Caco-2 (cell line): ENCODE data around the gene C9orf78. TPM values are rescaled to one million over a fixed set of nuclear protein-coding genes. Genes with fewer than 3 reads are reported as not detected.
A peak's percentile ranks its signal among the peaks of the same experiment; 100 is the strongest.

ENCODE experiments used
- BruUV-seq: library from RNA; stranded (reverse); fragments of 400-500 nt; replicated peaks from 2 replicates; lab custom pipeline; 2021; lab: Mats Ljungman, UMichigan
- CTCF ChIA-PET: fragments of 300-600 bp; sonication (Branson Sonifier 250); formaldehyde crosslinking; loops from one replicate; lab custom pipeline; 2022; ENCODE audit warnings: antibody characterized with exemption; lab: Charles Lee
- POLR2A ChIA-PET: fragments of 300-600 bp; sonication (Branson Sonifier 250); formaldehyde crosslinking; loops from one replicate; lab custom pipeline; 2022; ENCODE audit warnings: antibody characterized with exemption; lab: Charles Lee
- DNase-seq, 2 experiments: peaks; one replicate each; pipeline versions ENCODE4 v3.0.0 to v3.0.0-alpha.2; 2020 to 2022
- H3K27me3 ChIP-seq: replicated peaks from 2 replicates; pipeline ENCODE4 v1.6.0; 2011; ENCODE audit warnings: low read length; ENCODE audit not compliant: control insufficient read depth, insufficient read depth
- H3K36me3 ChIP-seq: 2 replicates; pipeline ENCODE4 v1.5.1; 2011; ENCODE audit warnings: low read length; ENCODE audit not compliant: control insufficient read depth, insufficient read depth
- H3K4me1 ChIP-seq: fragments of 250-450 bp; sonication (Bioruptor Pico); 2 replicates; pipeline ENCODE4 v1.5.1; 2020; ENCODE audit warnings: mild to moderate bottlenecking
- H3K4me3 ChIP-seq: 2 replicates; pipeline ENCODE4 v1.5.1; 2011; ENCODE audit warnings: low read depth, mild to moderate bottlenecking, control low read depth, low read length
- H3K9me3 ChIP-seq: fragments of 250-450 bp; sonication (Bioruptor Pico); 2 replicates; pipeline ENCODE4 v1.5.1; 2020; ENCODE audit warnings: mild to moderate bottlenecking, moderate library complexity
- H3K27ac Mint-ChIP-seq: one replicate; pipeline ENCODE4 v1.8.0; 2022; ENCODE audit warnings: mixed read lengths; ENCODE audit not compliant: unreplicated experiment
- H3K27me3 Mint-ChIP-seq: one replicate; pipeline ENCODE4 v1.8.0; 2022; ENCODE audit warnings: mixed read lengths; ENCODE audit not compliant: insufficient read depth, unreplicated experiment
- H3K36me3 Mint-ChIP-seq: one replicate; pipeline ENCODE4 v1.8.0; 2022; ENCODE audit warnings: mild to moderate bottlenecking, mixed read lengths; ENCODE audit not compliant: insufficient read depth, unreplicated experiment
- H3K4me1 Mint-ChIP-seq: one replicate; pipeline ENCODE4 v1.8.0; 2022; ENCODE audit warnings: low read depth, mixed read lengths; ENCODE audit not compliant: unreplicated experiment
- H3K4me3 Mint-ChIP-seq: one replicate; pipeline ENCODE4 v1.8.0; 2022; ENCODE audit warnings: mild to moderate bottlenecking, moderate library complexity, mixed read lengths; ENCODE audit not compliant: unreplicated experiment
- H3K9me3 Mint-ChIP-seq: one replicate; pipeline ENCODE4 v1.8.0; 2022; ENCODE audit warnings: mixed read lengths; ENCODE audit not compliant: unreplicated experiment
- CTCF ChIP-seq, 2 experiments: fragments of 200-600 bp in 1 of 2; IDR thresholded peaks; 1 replicate in 1 of 2; 2 replicates in 1 of 2; pipeline versions ENCODE4 v1.5.1 to v1.8.0; 2011 to 2022; ENCODE audit warnings: antibody characterized with exemption in 1 of 2, control low read depth in 1 of 2, inconsistent platforms in 1 of 2, low read depth in 1 of 2, low read length in 1 of 2, mild to moderate bottlenecking in 1 of 2, moderate library complexity in 1 of 2; ENCODE audit not compliant: insufficient read depth in 1 of 2, severe bottlenecking in 1 of 2, unreplicated experiment in 1 of 2
- intact Hi-C: fragments of 100-400 bp; cut with micrococcal nuclease; formaldehyde crosslinking; loops from one replicate; pipeline ENCODE4 v1.10.0; 2022; ENCODE audit not compliant: unreplicated experiment
- total RNA-seq: library from RNA; stranded (reverse); gene quantifications from 2 replicates; pipeline ENCODE4 v1.2.3, GENCODE V29; 2022

C9orf78 gene
- total RNA-seq, 1 experiment from 2014 or later, result 44.1 TPM

- DNase-seq, result no peak
- H3K27ac Mint-ChIP-seq, result no peak overlapping the region
- BruUV-seq, result no TSS peak
- H3K27me3 ChIP-seq, result no peaks in the 10 kb centered on the region
- H3K4me3 Mint-ChIP-seq, result no peak overlapping the region
- ChIA-PET POLR2A (no interaction called here), CTCF (no interaction called here)
- TF ChIP-seq CTCF (IDR thresholded peaks at IDR 0.05; ENCODE audit: insufficient read depth in 1 of 2, low read depth in 1 of 2, low read length in 1 of 2, severe bottlenecking in 1 of 2, unreplicated experiment in 1 of 2), result no peak
- H3K9me3 ChIP-seq, result no peaks in the 10 kb centered on the region
- peaks cover 48% of the 10 kb centered on the region for H3K36me3 Mint-ChIP-seq
- H3K4me1 ChIP-seq, result peaks cover 31% of the 10 kb centered on the region
- no peaks in the 10 kb centered on the region for H3K27me3 Mint-ChIP-seq
- peaks cover 19% of the 10 kb centered on the region for H3K4me1 Mint-ChIP-seq
- intact Hi-C loops, result no loop called here
- H3K4me3 ChIP-seq, result no peak overlapping the region
- H3K36me3 ChIP-seq, result peaks cover 1% of the 10 kb centered on the region; the same call in 1 of the 2 replicates
- no peaks in the 10 kb centered on the region for H3K9me3 Mint-ChIP-seq
Measured at GRCh38 chr9:129809346-129809745, 25.7 kb downstream of the C9orf78 start.

- H3K4me3 ChIP-seq, result no peak overlapping the region
- no TSS peak for BruUV-seq
- intact Hi-C loops, result no loop called here
- peaks cover 24% of the 10 kb centered on the region for H3K4me1 ChIP-seq
- H3K27ac Mint-ChIP-seq, result peak overlapping the region; percentile 39
- CTCF ChIA-PET, result no interaction called here
- no peaks in the 10 kb centered on the region for H3K27me3 ChIP-seq
- no peaks in the 10 kb centered on the region for H3K9me3 Mint-ChIP-seq
- H3K4me3 Mint-ChIP-seq, result no peak overlapping the region
- POLR2A ChIA-PET, result interaction anchor here (0.7 kb wide), 1 partner anchor 12 kb away, joined by 6 read pairs; no protein-coding TSS in a partner anchor
- H3K36me3 ChIP-seq, result peaks cover 1% of the 10 kb centered on the region; the same call in 1 of the 2 replicates
- peaks cover 51% of the 10 kb centered on the region for H3K36me3 Mint-ChIP-seq
- no peak for TF ChIP-seq CTCF (IDR thresholded peaks at IDR 0.05; ENCODE audit: insufficient read depth in 1 of 2, low read depth in 1 of 2, low read length in 1 of 2, severe bottlenecking in 1 of 2, unreplicated experiment in 1 of 2)
- no peaks in the 10 kb centered on the region for H3K9me3 ChIP-seq
- H3K27me3 Mint-ChIP-seq, result no peaks in the 10 kb centered on the region
- H3K4me1 Mint-ChIP-seq, result peaks cover 10% of the 10 kb centered on the region
- DNase-seq, result no peak
Measured at GRCh38 chr9:129806061-129806460, 29.0 kb downstream of the C9orf78 start.

GRCh38 chr9:129803676-129804060, 31.4 kb downstream of the C9orf78 start:
- H3K9me3 ChIP-seq, result no peaks in the 10 kb centered on the region
- CTCF ChIA-PET, result no interaction called here
- no peak for TF ChIP-seq CTCF (IDR thresholded peaks at IDR 0.05; ENCODE audit: insufficient read depth in 1 of 2, low read depth in 1 of 2, low read length in 1 of 2, severe bottlenecking in 1 of 2, unreplicated experiment in 1 of 2)
- Mint-ChIP-seq H3K27me3 (no peaks in the 10 kb centered on the region), H3K4me3 (peak overlapping the region; percentile 81), H3K4me1 (no peaks in the 10 kb centered on the region), H3K27ac (peak overlapping the region; percentile 53), H3K9me3 (no peaks in the 10 kb centered on the region), H3K36me3 (peaks cover 43% of the 10 kb centered on the region)
- POLR2A ChIA-PET, result interaction anchor here (0.8 kb wide), 1 partner anchor 8 kb away, joined by 3 read pairs; no protein-coding TSS in a partner anchor
- H3K27me3 ChIP-seq, result no peaks in the 10 kb centered on the region
- peak overlapping the region; percentile 71 for H3K4me3 ChIP-seq
- H3K36me3 ChIP-seq, result peaks cover 1% of the 10 kb centered on the region; the same call in 1 of the 2 replicates
- no peak for DNase-seq
- peaks cover 5% of the 10 kb centered on the region; the same call in 1 of the 2 replicates for H3K4me1 ChIP-seq
- BruUV-seq, result no TSS peak
- intact Hi-C loops, result no loop called here
